ACHN (cell line): Measurements from ENCODE around the gene HRCT1.
"Not testable (repeated sequence)": the region's sequence is repeated elsewhere in the genome, so short reads cannot be mapped to it uniquely, and the experiment has no call there.

ENCODE experiments used
- DNase-seq: peaks from one replicate; pipeline ENCODE4 v3.0.0-alpha.2; 2015
- in situ Hi-C: cut with HindIII; loops from 2 replicates; pipeline ENCODE4 v1.10.0; 2017; ENCODE audit warnings: low sequenced_read_pairs, low pct_ligation_motif_present, low pct_unique_long_range_greater_than_20kb

The HRCT1 gene

GRCh38 chr9:35911690-35912089 lies 5.7 kb downstream of the HRCT1 start:
- DNase-seq, result no peak
- in situ Hi-C loops, result no loop called here

DNA sequence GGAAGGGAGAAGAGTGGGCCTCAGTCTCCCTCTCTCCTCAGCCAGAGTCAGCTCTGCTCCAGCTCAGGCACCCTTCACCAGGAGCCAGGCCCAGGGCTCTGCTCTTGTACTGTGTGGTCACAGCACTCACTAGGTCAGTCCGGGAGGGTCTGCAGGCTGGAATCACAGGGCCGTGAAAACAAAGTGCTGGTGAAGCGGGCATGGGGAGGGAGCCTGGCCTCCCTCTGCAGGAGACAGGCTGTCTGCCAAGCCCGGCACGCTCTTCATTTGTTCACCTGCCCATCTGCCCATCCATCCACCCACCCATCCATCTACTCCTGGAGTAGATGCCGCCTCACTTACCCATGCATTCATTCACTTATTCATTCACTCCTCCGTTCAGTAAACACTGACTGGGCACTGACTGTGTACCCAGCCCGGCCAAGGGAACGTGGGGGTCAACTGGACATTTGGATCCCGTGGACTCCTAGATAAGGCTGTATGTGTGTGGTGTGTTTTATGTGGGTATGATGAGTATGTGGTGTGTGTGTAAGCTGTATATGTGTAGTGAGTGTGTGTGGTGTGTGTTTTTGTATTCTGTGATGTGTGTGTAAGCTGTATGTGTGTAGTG lies 6.9 kb downstream of the HRCT1 start:
- in situ Hi-C loops, result no loop called here
- DNase-seq, result no peak

- in situ Hi-C loops, DNase-seq: not testable (repeated sequence)
These were observed 7.4 kb downstream of the HRCT1 start for GRCh38 chr9:35913429-35913828.

- no peak for DNase-seq
- in situ Hi-C loops, result no loop called here
These were observed 8.4 kb downstream of the HRCT1 start for GRCh38 chr9:35914301-35914807.

DNA sequence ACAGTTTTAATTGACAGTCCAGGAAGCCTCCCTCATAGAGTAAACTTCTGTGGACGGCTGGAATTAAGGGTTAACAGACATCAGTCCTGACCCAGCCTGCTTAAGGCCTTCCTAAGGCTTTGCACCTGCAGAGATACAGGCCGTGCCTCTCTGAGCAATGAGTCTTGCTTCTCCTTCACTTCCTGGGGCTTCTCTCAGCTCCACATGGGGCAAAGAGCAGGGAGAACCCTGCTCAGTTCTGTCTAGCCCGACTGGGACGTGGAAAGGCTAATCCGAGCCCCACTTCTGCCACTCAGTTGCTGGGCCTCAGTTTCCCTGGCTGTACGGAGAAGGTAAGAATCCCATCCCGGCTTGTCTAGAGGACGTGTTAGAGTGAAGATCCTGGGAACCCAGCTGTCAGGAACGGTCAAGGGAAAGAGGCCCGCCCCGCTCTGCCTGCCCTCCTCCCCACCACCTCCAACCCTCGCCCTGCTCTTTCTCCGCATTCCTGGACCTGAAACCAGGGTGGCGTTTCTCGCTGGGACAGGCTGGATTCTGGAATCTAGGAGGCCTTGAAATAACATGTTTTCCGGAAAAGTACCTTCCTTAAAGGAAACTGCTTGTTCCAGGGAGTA lies 9.8 kb downstream of the HRCT1 start:
- in situ Hi-C loops, result no loop called here

GRCh38 chr9:35917261-35917660 lies 11.3 kb downstream of the HRCT1 start:
- no peak for DNase-seq
- in situ Hi-C loops, result no loop called here

More for the DNA sequence above, 9.8 kb downstream of the HRCT1 start:
- no peak for DNase-seq

GRCh38 chr9:35918780-35919179 lies 12.8 kb downstream of the HRCT1 start:
- in situ Hi-C loops, result no loop called here

DNA sequence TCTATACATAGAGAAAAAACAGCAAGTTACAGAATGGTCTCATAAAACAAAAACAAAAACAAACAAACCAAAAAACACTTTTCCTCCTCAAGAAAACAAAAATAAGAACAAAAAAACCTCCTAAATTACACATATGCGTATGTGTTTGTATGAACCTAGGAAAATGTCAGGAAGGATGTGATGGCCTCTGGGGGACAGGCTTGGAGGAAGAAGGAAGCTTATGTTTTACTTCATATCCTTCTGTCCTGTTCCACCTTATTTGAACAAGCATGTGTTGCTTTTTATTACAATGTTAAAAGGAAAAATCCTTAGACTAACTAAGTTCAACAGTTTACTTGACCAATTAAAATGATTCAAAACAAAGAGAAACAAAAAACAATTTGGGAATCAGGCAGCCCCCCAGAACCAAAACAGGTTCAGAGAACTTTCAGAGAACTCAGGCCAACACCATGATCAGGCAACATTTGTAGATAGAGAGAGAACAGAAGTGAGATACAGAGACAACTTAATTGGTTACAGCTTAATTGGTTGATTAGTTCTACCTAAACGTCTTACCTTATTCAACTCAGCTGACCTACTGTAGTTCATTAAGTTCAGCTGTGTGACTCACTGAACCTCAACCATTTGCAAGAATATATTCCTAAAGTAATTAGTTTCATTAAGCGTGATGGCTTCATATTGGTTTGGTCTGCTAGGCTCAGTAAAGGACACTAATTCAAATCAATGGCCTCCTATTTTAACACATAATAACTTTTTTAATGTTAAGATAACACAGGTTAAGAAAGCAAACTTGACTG lies 13.4 kb downstream of the HRCT1 start:
- no peak for DNase-seq
- in situ Hi-C loops, result no loop called here

More at GRCh38 chr9:35918780-35919179, 12.8 kb downstream of the HRCT1 start:
- DNase-seq, result no peak

GRCh38 chr9:35920051-35920620 lies 14.1 kb downstream of the HRCT1 start:
- in situ Hi-C loops, result no loop called here
- DNase-seq, result no peak

GRCh38 chr9:35923598-35923926 lies 17.6 kb downstream of the HRCT1 start:
- no peak for DNase-seq
- in situ Hi-C loops, result no loop called here

DNA sequence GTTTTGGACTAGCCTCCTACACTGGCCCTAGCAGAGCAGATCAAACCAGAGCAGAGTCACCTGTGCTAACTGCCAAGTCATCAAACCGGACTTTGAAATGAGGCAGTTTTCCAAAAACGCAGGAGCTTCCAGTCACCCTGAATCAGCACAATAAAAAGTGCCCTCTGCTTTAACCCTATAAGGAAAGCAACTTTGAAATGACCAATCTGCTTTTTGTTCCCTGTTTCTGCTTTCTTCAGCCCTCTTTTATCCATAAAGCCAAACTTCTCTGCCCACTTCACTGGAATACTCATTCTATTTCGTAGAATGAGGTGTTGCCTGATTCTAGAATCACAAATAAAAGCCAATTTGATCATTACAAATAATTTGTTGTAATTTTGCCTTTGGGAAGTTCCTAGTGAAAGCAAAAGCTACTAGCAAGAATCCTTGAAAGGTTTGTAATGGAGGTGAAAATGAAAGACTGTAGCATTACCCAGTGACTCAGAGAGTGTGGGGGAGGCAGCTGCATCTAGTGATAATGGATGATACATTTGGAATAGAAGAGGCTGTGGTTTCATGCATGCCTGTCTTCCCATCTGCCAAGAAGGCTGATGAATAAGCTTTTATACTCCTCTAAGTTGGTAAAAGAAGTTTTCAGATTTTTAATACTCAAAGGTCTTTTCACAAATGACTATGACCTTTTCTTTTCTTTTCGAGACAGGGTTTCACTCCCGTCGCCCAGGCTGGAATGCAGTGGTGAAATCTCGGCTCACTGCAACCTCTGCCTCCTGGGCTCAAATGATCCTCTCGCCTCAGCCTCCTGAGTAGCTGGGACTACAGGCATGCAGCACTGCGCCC lies 18.1 kb downstream of the HRCT1 start:
- peak; percentile 94 for DNase-seq
- in situ Hi-C loops, result no loop called here

DNA sequence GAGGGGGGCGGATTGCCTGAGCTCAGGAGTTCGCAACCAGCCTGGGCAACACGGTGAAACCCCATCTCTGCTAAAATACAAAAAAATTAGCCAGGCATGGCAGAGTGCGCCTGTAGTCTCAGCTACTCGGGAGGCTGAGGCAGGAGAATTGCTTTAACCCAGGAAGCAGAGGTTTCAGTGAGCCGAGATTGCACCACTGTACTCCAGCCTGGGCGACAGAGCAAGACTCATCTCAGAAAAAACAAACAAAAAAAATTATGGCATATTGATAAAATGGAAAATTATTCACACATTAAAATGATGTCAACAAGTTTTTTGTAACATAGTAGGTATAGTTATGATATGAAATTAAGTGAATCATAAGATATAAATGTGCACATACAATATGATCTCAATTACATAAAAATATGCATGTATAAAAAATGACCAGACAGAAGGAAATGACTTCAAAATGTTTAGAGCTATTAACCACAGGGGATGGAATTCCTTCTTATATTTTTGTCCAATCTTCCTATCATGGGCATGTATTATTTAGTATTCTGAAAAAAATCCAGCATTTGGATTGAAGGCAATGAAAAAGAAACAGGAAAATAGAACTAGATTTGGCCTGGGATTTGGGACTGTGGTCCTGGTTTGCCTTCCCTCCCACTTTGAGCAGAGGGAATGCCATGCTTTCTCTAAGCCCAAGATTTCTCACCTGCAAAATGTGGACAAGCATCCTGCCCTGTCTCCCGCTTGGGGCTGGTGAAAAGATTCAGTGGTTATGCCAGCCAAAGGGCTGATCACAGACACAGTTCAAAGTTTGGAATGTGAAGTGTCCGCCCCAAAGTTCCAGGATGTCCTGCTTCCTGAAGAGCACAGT lies 22.8 kb downstream of the HRCT1 start:
- in situ Hi-C loops, result no loop called here
- DNase-seq, result no peak

DNA sequence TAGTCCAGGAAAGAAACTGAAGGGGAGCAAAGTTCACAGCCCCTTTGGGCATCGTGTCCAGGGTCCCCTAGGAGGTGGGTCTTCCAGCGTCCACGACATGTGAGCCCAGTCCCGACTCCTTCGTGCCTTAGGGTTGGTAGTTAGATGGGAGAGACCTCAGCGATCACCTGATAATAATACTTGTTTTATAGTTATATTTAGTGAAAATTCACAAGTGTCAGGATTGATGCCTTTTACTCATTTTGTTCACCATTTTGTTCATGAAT lies 23.4 kb downstream of the HRCT1 start:
- DNase-seq, result no peak
- in situ Hi-C loops, result no loop called here

- no peak for DNase-seq
- in situ Hi-C loops, result no loop called here
These were observed 24.5 kb downstream of the HRCT1 start for GRCh38 chr9:35930521-35930920.

DNA sequence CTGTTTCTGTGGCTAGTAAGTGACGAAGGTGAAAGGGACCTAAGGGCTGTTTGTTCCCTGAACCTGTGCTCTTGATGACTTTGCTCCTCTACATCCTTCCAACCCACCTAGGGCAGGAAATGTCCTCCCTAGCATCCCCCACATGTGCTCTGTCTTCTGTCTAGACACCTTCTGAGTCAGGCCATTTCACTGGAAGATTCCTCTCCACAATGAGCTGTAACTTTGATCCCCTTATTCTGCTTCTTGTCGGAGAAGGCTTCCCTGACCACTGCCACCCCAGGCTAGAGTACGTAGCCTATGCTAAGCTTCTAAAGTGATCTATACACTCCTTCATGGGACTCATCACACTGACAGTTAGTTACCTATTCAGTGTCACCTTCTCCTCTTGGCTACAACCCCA lies 25.0 kb downstream of the HRCT1 start:
- in situ Hi-C loops, result no loop called here
- DNase-seq, result no peak

GRCh38 chr9:35932735-35933134 lies 26.7 kb downstream of the HRCT1 start:
- in situ Hi-C loops, result no loop called here
- DNase-seq, result no peak

GRCh38 chr9:35933550-35934067 lies 27.6 kb downstream of the HRCT1 start:
- in situ Hi-C loops, result no loop called here
- DNase-seq, result no peak

DNA sequence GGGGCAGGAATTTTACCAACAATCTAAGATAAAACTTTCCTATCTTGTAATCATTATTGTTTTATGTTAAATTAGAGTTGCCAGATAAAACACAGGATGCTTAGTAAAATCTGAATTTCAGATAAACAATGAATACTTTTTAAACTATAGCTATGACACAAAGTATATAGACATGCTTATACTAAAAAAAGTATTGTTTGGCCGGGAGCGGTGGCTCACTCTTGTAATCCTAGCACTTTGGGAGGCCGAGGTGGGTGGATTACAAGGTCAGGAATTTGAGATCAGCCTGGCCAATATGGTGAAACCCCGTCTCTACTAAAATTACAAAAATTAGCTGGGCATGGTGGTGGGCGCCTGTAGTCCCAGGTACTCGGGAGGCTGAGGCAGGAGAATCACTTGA lies 28.1 kb downstream of the HRCT1 start:
- in situ Hi-C loops, DNase-seq: not testable (repeated sequence)
